Globus pallidus (tissue), 1 donor: ENCODE measurements around the gene RPTOR.

Source experiments
- DNase-seq: peaks from one replicate; pipeline ENCODE4 v3.0.0-alpha.2; 2015; ENCODE audit warnings: low spot score

Gene RPTOR

GRCh38 chr17:80878876-80879722 lies 334.5 kb downstream of the RPTOR start:
- DNase-seq, result no peak

- DNase-seq, result no peak
These were observed 335.3 kb downstream of the RPTOR start for GRCh38 chr17:80879723-80880647.

- DNase-seq, result no peak
These were observed 336.0 kb downstream of the RPTOR start for GRCh38 chr17:80880648-80880985.

DNA sequence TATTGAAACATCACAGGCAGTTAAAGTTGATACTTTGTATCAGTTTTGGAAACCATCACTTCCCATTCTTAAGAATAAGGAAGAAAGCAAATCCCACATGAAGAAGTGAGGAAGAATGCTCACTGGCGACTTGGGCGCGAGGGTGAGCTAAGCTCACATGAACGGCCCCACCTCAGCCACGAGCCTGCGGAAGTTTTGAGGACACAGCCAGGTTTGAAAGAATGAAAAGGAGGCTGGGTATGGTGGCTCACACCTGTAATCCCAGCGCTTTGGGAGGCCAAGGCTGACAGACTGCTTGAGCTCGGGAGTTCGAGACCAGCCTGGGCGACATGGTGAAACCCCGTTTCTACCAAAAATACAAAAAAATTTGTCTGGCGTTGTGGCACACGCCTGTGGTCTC lies 336.7 kb downstream of the RPTOR start:
- DNase-seq, result no peak

DNA sequence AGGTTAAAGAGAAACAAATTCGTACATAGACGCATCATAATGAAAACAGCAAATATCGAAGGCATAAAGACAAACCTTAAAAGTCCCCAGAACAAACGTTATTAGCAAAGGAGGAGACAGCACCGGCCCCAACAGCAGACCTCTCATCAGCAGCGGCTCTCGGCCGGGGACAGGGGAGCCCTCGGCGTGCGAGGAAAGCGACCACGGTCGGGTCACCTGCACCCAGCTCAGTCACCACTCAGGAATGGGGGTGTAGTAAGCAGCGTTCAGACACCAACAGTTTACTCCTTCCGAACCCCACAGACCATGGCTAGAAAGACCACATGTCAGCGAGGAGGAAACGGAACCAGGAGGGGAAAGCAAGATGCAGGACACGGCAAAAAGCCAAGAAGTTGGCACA lies 337.7 kb downstream of the RPTOR start:
- no peak for DNase-seq

DNA sequence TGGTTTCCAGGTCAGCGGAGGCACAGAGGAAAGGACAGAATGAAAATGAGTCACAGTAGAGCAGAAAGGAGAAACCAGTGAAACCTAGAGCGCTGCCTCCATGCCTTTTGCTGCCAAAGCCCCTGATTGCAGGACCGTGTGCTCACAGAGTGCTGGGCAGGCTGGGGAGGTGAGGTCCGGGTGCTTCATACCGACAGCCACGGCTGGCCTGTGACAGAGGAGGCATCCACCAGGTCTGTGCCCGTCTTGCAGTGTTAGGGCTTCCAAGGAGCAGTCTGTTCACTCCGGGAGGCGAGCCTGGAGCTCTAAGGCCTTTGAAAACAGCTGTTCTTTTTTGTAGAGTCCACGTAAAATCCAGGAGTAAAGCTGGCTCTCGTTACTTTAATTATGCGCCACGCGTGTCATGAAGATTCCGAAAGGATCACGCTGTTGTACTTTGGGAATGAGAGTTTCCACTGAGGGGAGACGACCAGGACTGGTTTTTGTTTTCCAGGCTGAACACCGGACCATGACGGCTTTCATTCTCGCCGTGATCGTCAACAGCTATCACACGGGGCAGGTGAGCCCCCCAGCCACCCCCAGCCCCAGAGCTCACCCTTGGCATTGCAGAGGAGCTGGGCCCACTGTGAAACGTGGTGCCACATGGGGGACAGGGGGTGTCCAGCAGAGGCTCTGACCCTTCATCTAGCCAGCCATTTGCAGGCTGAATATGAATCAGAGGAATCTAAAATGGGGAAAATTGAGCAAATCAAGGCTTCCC lies 338.5 kb downstream of the RPTOR start:
- DNase-seq, result no peak

DNA sequence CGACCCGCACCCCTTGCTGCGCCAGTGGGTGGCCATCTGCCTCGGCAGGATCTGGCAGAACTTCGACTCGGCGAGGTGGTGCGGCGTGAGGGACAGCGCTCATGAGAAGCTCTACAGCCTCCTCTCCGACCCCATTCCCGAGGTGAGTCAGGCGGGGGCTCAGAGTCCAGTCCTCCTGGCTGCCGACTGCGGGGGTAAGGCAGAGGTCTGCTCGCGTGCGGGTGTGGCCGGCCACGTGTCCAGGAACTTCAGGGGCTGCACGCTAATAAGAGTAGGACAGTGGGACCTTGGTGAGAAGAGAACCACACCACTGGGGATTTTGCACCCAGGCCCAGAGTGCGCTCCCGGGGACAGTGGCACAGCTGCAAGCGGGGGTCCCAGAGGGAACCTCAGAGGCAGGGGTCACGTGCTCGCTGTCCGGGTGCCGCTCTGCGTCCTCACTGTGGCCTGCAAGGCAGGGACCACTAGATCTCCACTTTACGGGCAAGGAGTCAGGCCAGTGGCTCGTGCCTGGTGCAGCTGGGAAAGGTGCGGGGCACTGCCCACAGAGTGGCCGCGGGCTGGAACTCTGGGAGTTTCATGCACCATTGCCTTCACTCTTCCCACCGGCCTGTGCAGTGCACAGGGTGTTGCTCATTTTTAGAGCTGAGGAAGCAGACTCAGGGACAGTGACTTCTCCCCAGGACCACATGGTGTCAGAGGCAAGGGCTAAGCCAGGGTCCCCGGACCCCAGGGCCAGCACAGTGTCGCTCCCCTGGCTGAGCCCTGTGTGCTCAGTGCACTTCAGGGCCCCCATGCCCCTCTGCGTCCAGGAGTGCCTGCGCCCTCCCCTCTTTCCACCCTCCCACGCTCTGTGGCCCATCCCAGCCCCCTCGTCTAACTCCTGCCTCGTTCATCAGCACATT lies 339.4 kb downstream of the RPTOR start:
- DNase-seq, result no peak

DNA sequence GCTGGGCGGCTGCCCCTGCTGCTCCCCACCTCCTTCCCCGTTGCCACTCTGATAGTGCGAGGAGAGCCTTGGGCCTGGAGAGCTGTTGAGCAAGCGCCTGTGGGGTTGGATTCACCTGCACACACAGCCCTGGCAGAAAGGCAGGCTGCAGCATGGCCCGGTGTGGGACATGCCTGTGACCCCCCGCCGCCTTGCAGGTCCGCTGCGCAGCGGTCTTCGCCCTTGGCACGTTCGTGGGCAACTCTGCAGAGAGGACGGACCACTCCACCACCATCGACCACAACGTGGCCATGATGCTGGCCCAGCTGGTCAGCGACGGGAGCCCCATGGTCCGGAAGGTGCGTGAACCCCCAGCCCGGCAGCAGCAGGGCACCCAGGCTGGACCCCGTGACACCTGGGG lies 340.2 kb downstream of the RPTOR start:
- no peak for DNase-seq

- DNase-seq, result no peak
These were observed 341.4 kb downstream of the RPTOR start for GRCh38 chr17:80885947-80886582.

DNA sequence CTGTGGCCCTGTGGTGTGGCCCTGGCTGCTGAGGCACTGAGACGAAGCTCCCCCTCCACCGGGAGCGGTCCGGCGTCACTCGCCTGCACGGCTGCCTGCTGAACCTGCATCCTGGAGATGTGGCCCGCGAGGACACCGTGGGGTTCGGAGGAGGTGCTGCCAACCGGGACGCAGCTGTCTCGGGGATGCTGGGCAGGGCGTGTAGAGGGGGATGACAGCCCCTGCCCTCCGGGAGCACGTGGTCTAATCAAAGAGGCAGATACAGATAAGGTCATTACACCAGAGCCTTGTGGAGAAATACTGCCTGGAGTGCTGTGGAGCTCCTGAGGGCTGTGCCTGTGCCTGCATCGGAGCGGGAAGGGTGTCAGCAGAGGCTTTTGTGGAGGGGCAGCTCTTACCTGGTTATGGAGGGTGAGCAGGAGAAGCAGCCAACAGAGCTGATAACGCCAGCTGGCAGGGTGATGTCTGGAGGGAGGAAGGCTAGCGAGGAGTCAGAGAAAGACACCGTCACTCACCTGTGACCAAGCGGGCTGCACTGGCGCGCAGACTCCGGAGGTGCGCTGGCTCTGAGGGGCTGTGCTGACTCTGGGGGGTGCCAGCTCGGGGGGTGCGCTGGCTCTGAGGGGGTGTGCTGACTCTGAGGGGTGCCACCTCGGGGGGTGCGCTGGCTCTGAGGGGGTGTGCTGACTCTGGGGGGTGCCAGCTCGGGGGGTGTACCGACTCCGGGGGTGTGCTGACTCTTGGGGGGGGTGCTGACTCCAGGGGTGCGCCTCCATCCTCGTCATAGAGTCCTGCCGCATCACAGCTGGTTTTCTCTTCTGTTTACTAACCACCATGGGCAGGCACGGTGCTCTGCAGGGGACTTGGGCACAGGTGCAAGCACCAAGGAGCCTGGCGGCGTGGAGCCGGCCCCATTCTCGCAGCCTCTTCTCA lies 342.3 kb downstream of the RPTOR start:
- no peak for DNase-seq

GRCh38 chr17:80887639-80888175 lies 343.1 kb downstream of the RPTOR start:
- DNase-seq, result no peak

DNA sequence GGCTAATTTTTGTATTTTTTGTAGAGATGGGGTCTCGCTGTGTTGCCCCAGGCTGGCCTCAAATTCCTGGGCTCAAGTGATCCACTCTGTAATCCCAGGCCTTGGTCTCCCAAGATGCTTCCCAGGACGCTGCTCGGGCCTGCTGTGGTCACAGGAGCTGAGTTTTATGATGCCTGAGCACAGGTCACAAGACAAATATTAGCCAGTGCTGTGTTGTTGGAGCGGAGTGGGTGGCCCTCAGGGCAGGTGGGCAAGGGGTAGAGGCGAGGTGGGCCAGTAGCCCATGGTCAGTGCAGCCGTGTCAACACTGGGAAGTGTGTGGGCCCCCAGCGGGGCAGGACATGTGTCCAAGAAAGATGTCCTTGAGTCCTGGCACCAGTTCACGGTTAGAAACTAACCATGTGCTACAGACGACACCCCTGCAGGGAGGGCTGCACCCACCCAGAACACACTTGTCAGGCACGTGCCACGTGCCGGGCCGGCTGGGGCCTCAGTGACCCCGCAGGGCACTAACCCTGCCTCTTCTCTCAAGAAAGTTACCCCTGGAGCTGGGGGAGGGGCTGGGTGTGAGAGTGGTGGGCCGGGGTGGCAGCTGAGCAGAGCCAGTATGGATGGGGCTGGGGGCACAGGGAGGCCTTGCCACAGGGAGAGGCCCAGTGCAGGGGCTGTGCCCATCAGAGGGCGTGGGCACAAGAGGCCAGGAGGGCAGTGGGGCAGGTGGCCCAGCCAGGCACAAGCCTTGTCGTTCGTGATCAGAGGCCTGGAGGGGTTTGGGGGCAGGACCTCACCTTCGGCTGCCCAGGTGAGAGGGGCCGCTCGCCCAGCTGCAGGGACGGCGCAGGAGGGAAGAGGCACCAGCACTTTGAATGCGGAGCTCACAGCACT lies 343.9 kb downstream of the RPTOR start:
- DNase-seq, result no peak

DNA sequence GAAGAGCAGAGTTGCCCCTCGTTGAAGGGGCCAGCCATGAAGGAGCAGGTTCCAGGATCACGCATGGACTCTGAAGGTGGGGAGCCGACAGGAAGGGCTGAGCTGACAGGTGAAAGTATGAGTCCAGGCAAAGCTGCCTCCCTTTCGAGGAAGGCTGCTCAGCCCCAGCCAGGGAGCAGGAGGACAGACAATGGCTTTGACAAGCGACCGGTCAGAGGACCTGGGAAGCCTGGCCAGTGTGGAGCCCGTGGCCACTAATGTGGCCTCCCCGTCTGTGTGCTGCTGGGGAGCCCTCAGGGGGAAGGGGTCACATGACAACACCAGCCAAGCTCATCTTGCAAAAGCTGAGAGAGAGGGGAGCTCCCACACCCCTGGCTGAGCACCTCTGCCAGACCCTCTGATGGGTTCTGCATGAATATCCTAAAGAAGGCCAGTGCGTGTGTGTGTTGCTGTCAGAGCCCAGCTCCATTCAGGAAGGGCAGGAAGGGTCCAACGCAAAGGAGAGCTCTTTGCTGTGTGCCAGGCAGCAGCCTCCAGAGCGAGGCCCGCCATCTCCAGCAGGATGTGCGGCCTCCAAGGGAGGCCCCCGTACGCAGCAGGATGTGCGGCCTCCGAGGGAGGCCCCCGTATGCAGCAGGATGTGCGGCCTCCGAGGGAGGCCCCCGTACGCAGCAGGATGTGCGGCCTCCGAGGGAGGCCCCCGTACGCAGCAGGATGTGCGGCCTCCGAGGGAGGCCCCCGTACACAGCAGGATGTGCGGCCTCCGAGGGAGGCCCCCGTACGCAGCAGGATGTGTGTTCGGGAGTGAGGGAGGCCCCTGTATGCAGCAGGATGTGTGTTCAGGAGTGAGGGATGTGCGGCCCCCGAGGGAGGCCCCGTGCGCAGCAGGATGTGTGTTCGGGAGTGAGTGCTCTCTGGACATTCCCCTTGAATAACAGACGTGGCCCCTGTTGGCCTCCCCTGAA lies 344.9 kb downstream of the RPTOR start:
- DNase-seq, result no peak

DNA sequence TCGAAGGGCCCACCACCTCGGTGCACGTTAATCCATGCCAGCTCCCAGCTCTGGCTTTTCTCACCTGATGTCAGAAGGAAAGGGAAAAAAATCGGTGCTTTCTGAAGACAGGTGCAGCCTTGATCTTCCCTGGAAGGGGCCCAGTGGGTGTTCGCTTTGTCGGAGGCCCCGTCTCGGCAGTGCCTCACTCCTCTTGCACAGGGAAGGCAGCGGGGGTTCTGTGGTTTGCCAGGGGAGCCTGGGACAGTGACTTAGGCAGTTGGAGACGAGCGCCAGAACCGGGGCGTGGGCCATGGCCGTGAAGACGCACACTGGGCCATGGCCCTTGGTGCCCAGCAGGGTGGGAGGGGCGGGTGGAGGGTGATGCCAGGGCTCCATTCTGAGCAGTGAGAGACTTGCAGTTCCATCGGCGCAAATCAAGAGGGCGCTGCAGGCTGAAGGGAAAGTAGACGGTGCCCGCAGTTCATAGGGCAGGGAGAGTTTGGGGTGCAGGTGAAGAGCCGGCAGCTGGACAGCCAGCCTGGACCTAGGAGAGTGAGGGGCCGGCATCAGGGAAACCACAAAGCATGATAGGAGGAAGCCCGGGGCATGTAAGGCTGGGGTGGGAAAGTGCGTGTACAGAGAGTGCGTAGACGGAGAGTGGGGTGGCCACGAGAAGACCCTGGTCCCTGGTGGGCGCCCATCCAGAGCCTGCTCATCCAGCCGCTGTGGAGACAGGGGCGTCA lies 345.7 kb downstream of the RPTOR start:
- DNase-seq, result no peak

GRCh38 chr17:80890921-80891396 lies 346.3 kb downstream of the RPTOR start:
- DNase-seq, result no peak

- DNase-seq, result no peak
These were observed 346.9 kb downstream of the RPTOR start for GRCh38 chr17:80891397-80892018.
